Pancreas (tissue), 10 donors: ENCODE measurements around the gene SLC13A5. TPM values are rescaled to one million over a fixed set of nuclear protein-coding genes. Genes with fewer than 3 reads are reported as not detected.

ENCODE experiments used
- ATAC-seq, 4 donors: fragments of 200-7000 bp; cut with Tn5 transposase; one replicate each; pipeline versions ENCODE4 v1.8.0 to v1.9.1; 2020; ENCODE audit warnings: mild to moderate bottlenecking in 4 of 4, moderate library complexity in 4 of 4
- DNase-seq, 6 donors: peaks; one replicate each; pipeline ENCODE4 v3.0.0-alpha.2; 2020
- FAIRE-seq: peaks from 2 replicates; lab custom pipeline; 2012; peaks lifted over from hg19 to GRCh38; lab: Jason Lieb, UNC
- H3K27ac ChIP-seq, 4 donors: fragments of 200-600 bp; sonication (generic); 1 replicate in 3 of 4; 2 replicates in 1 of 4; pipeline versions ENCODE4 v1.5.0 to v1.8.0; 2020
- H3K27me3 ChIP-seq, 4 donors: fragments of 200-600 bp; one replicate each; pipeline ENCODE4 v1.8.0; 2021
- H3K36me3 ChIP-seq, 3 donors: fragments of 200-600 bp; sonication (generic) in 1 of 3; one replicate each; pipeline versions ENCODE4 v1.5.0 to v1.8.0; 2020 to 2021
- H3K4me1 ChIP-seq, 3 donors: fragments of 200-600 bp; one replicate each; pipeline ENCODE4 v1.8.0; 2021
- H3K4me3 ChIP-seq, 4 donors: fragments of 200-600 bp; sonication (generic) in 2 of 4; one replicate each; pipeline versions ENCODE4 v1.5.0 to v1.8.0; 2020 to 2021
- H3K9me3 ChIP-seq, 4 donors: fragments of 200-600 bp; one replicate each; pipeline ENCODE4 v1.8.0; 2021
- CTCF ChIP-seq, 4 donors: fragments of 200-600 bp; sonication (generic) in 3 of 4; IDR thresholded peaks; one replicate each; pipeline versions ENCODE4 v1.5.0 to v1.8.0; 2021; ENCODE audit warnings: antibody characterized with exemption in 4 of 4
- WGBS, 2 donors: extraction: QIAGEN DNeasy Blood & Tissue Kit; methylation state at CpG; one replicate each; pipeline ENCODE4 v1.1.7; 2013; 5-methylcytosine and 5-hydroxymethylcytosine counted together
- intact Hi-C, 3 donors: fragments of 100-400 bp; cut with DNase I; formaldehyde crosslinking; loops; one replicate each; pipeline versions ENCODE4 v1.11.1 to v1.14.2; 2022
- polyA plus RNA-seq, 2 donors: library from polyadenylated mRNA; stranded (reverse); fragments of 200-250 nt; gene quantifications; one replicate each; pipeline ENCODE4 v1.2.3, GENCODE V29; 2013
- total RNA-seq, 6 donors: library from RNA; stranded (reverse); fragmentation: NEBNext Ultra II Directional in 4 of 6; extraction: Animal tissue kit (Norgen Biotek cat#: 25700) in 4 of 6; gene quantifications; one replicate each; pipeline versions ENCODE4 v1.2.1 to v1.2.4, GENCODE V29; 2021 to 2023
- donor health status: healthy with polysubstance abuse.
- donor health status: DM: no; HTN: no; CAD: no; lungs with moderate emphysema.
- donor health status: DM: no; HTN: no; CAD: no.
- donor health status: control.
- donor health status: control.
- donor health status: Bipolar disorder and iron deficiency.
- donor health status: DM: yes; HTN: yes; CAD: no.
- donor health status: DM: no; HTN: no; CAD: no.
- donor health status: DM: no; HTN: no; CAD: no.
- donor health status: DM: yes; HTN: yes; CAD: no.

Gene SLC13A5
- total and polyA plus RNA-seq, 8 donors: 0.15 to 0.47 (median 0.25) TPM; not detected in 4

- H3K9me3 ChIP-seq: no peaks in the 10 kb centered on the region
Observed at GRCh38 chr17:6639586-6640535, 73.3 kb downstream of the SLC13A5 start.

DNA sequence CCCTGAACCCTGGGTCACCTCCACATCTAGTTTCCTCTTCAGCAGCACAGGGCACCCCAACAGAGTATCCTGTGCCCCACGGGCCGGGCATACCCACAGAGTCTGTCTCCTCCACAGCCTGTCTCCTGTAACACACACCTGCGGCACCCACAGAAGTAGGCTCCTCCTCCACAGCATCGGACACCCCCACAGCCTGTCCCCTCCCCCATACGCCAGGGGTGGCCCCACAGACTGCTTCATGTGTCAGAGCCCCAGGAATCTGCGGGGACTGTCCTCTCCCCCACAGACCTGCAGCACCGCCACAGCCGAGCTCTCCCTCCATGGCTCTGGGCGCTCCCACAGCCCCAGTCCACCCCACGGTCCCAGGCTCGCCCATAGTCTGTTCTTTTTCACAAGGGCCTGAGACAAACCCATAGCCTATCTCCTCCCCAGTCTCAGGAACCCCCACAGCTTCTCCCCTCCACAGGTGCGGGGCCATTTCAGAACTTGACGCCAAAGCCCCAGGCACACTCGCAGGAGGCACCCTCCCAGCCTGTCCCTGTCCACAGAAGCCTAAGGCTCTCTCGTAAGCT lies 74.1 kb downstream of the SLC13A5 start:
- WGBS, 2 donors: 21 to 22% methylated on average over 14 to 15 of the region's 15 CpGs

More at GRCh38 chr17:6639586-6640535, 73.3 kb downstream of the SLC13A5 start:
- intact Hi-C loops: loop anchor here in 1 of 3 donors (10.0 kb wide), 1 partner anchor 165 kb away; no protein-coding TSS in a partner anchor
- H3K36me3 ChIP-seq: peaks cover 0 to 11% (median 0%) of the 10 kb centered on the region in 3 donors
- no peak for TF ChIP-seq CTCF (IDR thresholded peaks at IDR 0.05)
- ATAC-seq: peak; percentile 56 to 72 (median 60)
- DNase-seq: peak in 5 of 6 donors; percentile 33 to 85 (median 58)
- peak overlapping the region; percentile 70 to 85 (median 78) for H3K27ac ChIP-seq
- peak overlapping the region; percentile 64 to 85 (median 70) for H3K4me3 ChIP-seq
- FAIRE-seq: no peak
- 0 to 1% methylated on average over 53 to 67 of the region's 67 CpGs for WGBS, 2 donors
- peaks cover 8 to 23% (median 9%) of the 10 kb centered on the region in 3 donors for H3K4me1 ChIP-seq
- H3K27me3 ChIP-seq: no peaks in the 10 kb centered on the region

DNA sequence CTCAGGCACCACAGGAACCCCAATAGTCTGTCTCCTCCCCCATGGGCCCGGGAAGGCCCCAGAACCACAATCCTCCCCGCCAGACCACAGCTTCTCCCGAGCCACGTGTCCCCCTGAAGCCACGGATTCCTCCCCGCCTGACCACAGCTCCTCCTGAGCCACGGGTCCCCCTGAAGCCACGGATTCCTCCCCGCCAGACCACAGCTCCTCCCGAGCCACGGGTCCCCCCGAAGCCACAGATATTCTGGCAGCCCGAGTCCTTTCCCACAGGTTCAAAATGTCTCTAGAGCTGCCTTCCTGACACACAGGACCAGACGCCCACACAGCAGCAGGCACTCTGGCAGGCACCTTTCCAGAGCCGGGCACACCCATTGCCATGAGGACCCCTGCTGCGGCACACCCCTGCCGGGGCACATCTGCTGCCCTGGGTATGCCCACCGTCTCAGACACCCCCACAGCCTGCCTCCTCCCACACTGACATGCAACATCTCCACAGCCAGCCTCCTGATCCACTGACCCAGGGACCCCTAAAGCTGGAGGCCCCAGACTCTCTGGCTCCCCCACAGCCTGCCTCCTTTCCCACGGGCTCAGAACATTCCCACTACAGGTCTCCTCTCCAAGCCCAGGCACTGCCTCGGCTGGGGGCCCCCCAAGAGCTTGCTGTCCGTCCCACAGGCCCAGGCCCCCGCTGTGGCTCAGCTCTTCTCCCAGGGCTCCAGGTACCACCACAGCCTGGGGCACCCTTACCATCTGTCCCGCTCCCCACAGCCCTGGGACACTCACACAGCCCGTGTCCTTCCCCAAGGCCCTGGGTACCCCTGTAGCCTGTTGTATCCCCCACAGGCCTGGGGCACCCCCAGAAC lies 74.9 kb downstream of the SLC13A5 start:
- no peak for TF ChIP-seq CTCF (IDR thresholded peaks at IDR 0.05)
- H3K36me3 ChIP-seq: peaks cover 0 to 11% (median 0%) of the 10 kb centered on the region in 3 donors
- peaks cover 8 to 23% (median 9%) of the 10 kb centered on the region in 3 donors for H3K4me1 ChIP-seq
- no peaks in the 10 kb centered on the region for H3K27me3 ChIP-seq
- H3K27ac ChIP-seq: no peak overlapping the region
- H3K4me3 ChIP-seq: no peak overlapping the region
- H3K9me3 ChIP-seq: no peaks in the 10 kb centered on the region
- DNase-seq: peak in 2 of 6 donors; percentile 30 to 72
- WGBS, 2 donors: 74 to 81% methylated on average over 24 of the region's 24 CpGs
- no peak for ATAC-seq
- no peak for FAIRE-seq
- intact Hi-C loops: no loop called here

More for the DNA sequence above, 74.1 kb downstream of the SLC13A5 start:
- peak in 2 of 6 donors; percentile 38 to 64 for DNase-seq
- H3K9me3 ChIP-seq: no peaks in the 10 kb centered on the region
- intact Hi-C loops: no loop called here
- H3K27ac ChIP-seq: no peak overlapping the region
- no peak for ATAC-seq
- no peak for TF ChIP-seq CTCF (IDR thresholded peaks at IDR 0.05)
- H3K4me3 ChIP-seq: peak overlapping the region in 3 of 4 donors; percentile 64 to 85 (median 66)
- H3K27me3 ChIP-seq: no peaks in the 10 kb centered on the region
- H3K4me1 ChIP-seq: peaks cover 8 to 23% (median 9%) of the 10 kb centered on the region in 3 donors
- FAIRE-seq: no peak
- peaks cover 0 to 7% (median 0%) of the 10 kb centered on the region in 3 donors for H3K36me3 ChIP-seq

DNA sequence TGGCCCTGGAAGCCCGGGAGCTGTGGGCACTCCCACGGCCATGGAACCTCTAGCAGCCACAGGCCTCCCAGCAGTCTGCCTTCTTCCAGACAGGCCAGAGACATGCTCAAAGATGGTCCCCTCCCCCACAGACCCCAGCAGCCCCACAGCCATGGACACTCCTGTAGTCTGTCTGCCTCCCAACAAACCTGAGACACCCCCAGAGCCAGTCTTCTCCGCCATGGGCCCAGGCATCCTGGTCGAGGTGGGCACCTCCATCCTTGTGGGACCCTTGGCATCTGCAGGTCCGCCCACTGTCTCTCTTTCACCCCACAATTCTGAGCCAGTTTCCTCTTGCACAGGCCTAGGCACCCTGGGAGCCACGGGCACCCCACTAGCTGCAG lies 75.7 kb downstream of the SLC13A5 start:
- H3K9me3 ChIP-seq: no peaks in the 10 kb centered on the region
- peaks cover 5 to 21% (median 8%) of the 10 kb centered on the region in 3 donors for H3K4me1 ChIP-seq
- peaks cover 0 to 19% (median 0%) of the 10 kb centered on the region in 3 donors for H3K36me3 ChIP-seq
- no peaks in the 10 kb centered on the region for H3K27me3 ChIP-seq
- WGBS, 2 donors: 90 to 94% methylated on average over 6 of the region's 6 CpGs
- FAIRE-seq: no peak
- no peak overlapping the region for H3K27ac ChIP-seq
- no peak for ATAC-seq
- TF ChIP-seq CTCF (IDR thresholded peaks at IDR 0.05): no peak
- H3K4me3 ChIP-seq: no peak overlapping the region
- intact Hi-C loops: no loop called here
- no peak for DNase-seq
